Effector memory CD8-positive, alpha-beta T cell (primary cell): ENCODE data around the gene LTBP1.

Experiments used
- ATAC-seq: fragments of 150-1000 bp; cut with Tn5 transposase; replicated peaks from 2 replicates; pipeline ENCODE4 v1.10.0; 2021; ENCODE audit warnings: mild to moderate bottlenecking, moderate library complexity
- DNase-seq, 3 experiments: peaks; one replicate each; pipeline ENCODE4 v3.0.0; 2021
- H3K27ac Mint-ChIP-seq, 2 donors: one replicate each; pipeline ENCODE4 v1.8.0; 2022; ENCODE audit warnings: mild to moderate bottlenecking in 2 of 2, mixed read lengths in 2 of 2, moderate library complexity in 2 of 2
- H3K27me3 Mint-ChIP-seq, 2 donors: one replicate each; pipeline ENCODE4 v1.8.0; 2022; ENCODE audit warnings: mixed read lengths in 2 of 2
- H3K36me3 Mint-ChIP-seq: one replicate; pipeline ENCODE4 v1.8.0; 2022; ENCODE audit warnings: mild to moderate bottlenecking, moderate library complexity, mixed read lengths; ENCODE audit not compliant: insufficient read depth
- H3K4me1 Mint-ChIP-seq, 2 donors: one replicate each; pipeline ENCODE4 v1.8.0; 2022; ENCODE audit warnings: low read depth in 2 of 2, mixed read lengths in 2 of 2
- H3K4me3 Mint-ChIP-seq, 2 donors: one replicate each; pipeline ENCODE4 v1.8.0; 2022; ENCODE audit warnings: mild to moderate bottlenecking in 2 of 2, mixed read lengths in 2 of 2, moderate library complexity in 2 of 2
- H3K9me3 Mint-ChIP-seq, 2 donors: one replicate each; pipeline ENCODE4 v1.8.0; 2022; ENCODE audit warnings: mixed read lengths in 2 of 2

LTBP1 gene

DNA sequence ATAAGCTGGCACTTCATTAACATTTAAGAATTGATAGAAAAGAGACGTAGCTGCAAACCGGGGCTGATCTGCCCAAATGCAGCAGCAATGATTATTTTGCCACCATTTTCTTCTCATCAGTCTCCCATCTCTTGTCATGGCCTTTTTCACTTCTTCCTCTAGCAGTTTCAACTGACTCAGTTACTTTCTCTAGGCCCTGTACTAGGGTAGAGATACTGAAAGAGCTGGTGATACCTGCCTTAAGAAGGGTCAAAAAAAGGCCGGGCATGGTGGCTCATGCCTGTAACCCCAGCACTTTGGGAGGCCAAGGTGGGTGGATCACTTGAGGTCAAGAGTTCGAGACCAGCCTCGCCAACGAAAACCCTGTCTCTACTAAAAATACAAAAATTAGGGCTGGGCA is 127.4 kb downstream of the LTBP1 start:
- H3K27me3 Mint-ChIP-seq: peaks cover 9 to 26% of the 10 kb centered on the region in 2 donors
- no peak overlapping the region for H3K27ac Mint-ChIP-seq
- H3K4me3 Mint-ChIP-seq: no peak overlapping the region
- no peaks in the 10 kb centered on the region for H3K36me3 Mint-ChIP-seq
- no peak for DNase-seq
- H3K9me3 Mint-ChIP-seq: no peaks in the 10 kb centered on the region
- no peak for ATAC-seq
- peaks cover 0 to 8% of the 10 kb centered on the region in 2 donors for H3K4me1 Mint-ChIP-seq

DNA sequence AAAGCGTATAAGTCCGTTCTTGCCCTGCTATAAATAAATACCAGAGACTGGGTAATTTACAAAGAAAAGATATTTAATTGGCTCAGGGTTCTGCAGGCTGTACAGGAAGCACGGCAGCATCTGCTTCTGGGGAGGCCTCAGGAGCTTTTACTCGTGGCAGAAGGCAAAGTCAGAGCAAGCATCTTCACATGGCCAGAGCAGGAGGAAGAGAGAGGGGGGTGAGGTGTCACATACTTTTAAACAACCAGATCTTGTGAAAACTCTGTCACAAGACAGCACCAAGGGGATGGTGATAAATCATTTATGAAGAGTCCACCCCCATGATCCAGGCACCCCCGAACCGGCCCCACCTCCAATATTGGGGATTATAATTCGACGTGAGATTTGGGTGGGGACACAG is 130.6 kb downstream of the LTBP1 start:
- no peak for DNase-seq
- Mint-ChIP-seq H3K27me3 (peaks cover 12 to 16% of the 10 kb centered on the region in 2 donors), H3K36me3 (no peaks in the 10 kb centered on the region), H3K9me3 (no peaks in the 10 kb centered on the region), H3K27ac (no peak overlapping the region), H3K4me3 (no peak overlapping the region), H3K4me1 (peaks cover 0 to 5% of the 10 kb centered on the region in 2 donors)
- ATAC-seq: no peak

DNA sequence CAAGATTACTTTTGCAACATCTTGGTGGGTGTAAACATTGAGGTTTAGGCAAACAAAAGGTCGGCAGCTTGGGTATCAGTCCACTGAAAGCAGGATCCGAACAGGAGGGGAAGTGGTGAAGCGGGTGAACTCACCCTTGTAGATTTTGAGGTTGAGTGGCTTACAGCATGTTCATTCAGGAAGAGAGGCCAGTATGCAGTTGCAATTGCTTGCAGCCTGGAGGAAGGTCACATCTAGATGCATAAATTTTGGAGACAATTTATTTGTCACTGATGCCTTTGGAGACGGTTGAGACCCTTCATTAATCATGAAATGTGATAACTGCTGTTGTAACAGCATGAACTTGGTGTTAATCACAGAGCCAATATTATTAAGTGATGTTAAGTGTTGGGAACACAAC is 131.1 kb downstream of the LTBP1 start:
- Mint-ChIP-seq H3K9me3 (no peaks in the 10 kb centered on the region), H3K4me1 (peaks cover 0 to 5% of the 10 kb centered on the region in 2 donors), H3K36me3 (no peaks in the 10 kb centered on the region), H3K4me3 (no peak overlapping the region), H3K27me3 (peaks cover 15 to 17% of the 10 kb centered on the region in 2 donors), H3K27ac (no peak overlapping the region)
- peak; percentile 33 for ATAC-seq
- DNase-seq: no peak

DNA sequence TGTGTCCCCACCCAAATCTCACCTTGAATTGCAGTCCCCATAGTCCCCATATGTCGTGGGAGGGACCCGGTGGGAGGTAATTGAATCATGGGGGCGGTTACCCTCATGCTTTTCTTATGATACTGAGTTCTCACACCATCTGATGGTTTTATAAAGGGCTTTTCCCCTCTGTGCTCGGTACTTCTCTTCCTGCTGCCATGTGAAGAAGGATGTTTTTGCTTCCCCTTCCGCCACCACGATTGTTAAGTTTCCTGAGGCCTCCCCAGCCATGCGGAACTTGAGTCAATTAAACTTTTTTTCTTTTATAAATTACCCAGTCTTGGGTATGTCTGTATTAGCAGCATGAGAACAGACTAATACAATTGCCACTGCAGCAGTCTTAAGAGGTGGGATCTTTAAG is 134.9 kb downstream of the LTBP1 start:
- Mint-ChIP-seq H3K36me3 (no peaks in the 10 kb centered on the region), H3K9me3 (no peaks in the 10 kb centered on the region), H3K4me3 (no peak overlapping the region), H3K27me3 (peaks cover 28 to 53% of the 10 kb centered on the region in 2 donors), H3K27ac (no peak overlapping the region), H3K4me1 (peaks cover 0 to 7% of the 10 kb centered on the region in 2 donors)
- no peak for ATAC-seq
- DNase-seq: no peak

DNA sequence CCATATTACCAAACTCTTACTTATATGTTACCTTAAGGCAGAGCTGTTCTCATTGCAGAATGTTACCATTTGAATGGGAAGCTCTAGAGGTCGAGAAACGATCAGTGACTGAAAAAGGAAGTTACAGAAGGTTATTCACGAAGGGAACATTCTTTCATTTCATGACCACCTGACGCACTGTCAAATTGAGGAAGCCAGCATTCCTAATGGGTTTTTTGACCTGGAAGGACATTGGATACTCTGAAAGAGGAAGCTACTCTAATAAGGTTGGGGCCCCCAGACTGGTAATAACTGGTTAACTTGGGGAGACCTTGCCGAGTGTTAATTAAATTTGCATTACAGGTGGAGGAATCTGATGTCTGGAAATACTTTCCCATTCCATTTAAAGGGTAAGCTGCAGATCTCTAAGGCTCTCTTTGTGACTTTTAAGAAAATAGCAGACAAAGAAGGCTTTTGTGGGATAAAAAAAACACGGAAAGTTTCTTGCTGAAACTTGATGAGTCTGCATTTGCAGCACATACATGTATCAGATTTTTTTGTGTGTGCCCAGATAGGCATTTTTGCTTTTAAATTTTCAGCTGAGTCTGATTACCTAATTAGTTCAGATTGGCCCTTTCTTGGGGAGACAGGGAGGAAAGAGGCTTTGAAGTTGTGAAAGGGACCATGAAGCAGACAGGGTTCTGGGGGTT is 137.1 kb downstream of the LTBP1 start:
- DNase-seq (no peak), ATAC-seq (no peak)
- no peaks in the 10 kb centered on the region for H3K9me3 Mint-ChIP-seq
- H3K4me3 Mint-ChIP-seq: no peak overlapping the region
- peaks cover 0 to 2% of the 10 kb centered on the region in 2 donors for H3K4me1 Mint-ChIP-seq
- no peak overlapping the region for H3K27ac Mint-ChIP-seq
- peaks cover 28 to 53% of the 10 kb centered on the region in 2 donors for H3K27me3 Mint-ChIP-seq
- no peaks in the 10 kb centered on the region for H3K36me3 Mint-ChIP-seq

DNA sequence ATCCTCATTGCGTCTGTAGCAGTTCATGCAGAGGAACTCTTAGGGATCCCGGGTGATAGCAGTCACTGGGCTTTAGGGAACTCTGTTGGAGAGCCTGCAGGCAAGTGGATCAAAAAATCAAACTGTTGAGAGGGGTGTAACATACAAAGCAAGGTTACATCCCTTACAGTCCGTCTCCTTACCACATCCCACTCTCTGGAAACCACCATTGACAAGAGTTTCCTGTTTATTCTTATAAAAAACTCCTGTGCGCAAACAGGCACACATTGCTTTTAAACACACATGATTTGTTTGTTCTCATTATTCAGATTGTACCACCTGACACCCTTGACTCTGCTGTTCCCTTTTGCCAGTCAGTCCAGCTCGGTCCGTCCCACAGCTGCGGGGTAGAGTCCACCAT is 137.7 kb downstream of the LTBP1 start:
- Mint-ChIP-seq H3K36me3 (no peaks in the 10 kb centered on the region), H3K4me3 (no peak overlapping the region), H3K9me3 (no peaks in the 10 kb centered on the region), H3K27ac (no peak overlapping the region), H3K4me1 (peaks cover 0 to 2% of the 10 kb centered on the region in 2 donors), H3K27me3 (peaks cover 28 to 53% of the 10 kb centered on the region in 2 donors)
- DNase-seq (no peak), ATAC-seq (no peak)

DNA sequence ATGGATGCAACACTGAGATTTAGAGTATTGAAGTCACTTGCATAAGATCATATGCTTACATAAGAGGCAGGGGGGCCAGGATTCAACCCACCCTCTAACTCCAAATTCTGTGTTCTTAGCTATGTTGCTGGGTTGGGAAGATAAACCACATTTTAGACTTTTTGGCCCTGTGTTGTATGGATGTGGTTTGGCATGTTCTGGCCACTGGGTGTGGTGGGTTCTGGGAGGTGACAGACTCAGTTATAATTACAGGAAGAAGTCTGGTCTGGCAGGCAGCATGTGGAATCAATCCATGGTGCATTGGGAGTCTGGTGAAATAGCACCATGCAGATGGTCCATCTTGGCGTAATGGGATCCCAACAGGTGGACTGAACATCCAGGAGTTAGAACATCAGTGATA is 138.9 kb downstream of the LTBP1 start:
- ATAC-seq: no peak
- DNase-seq: no peak
- H3K27ac Mint-ChIP-seq: no peak overlapping the region
- H3K27me3 Mint-ChIP-seq: peaks cover 34 to 59% of the 10 kb centered on the region in 2 donors
- no peaks in the 10 kb centered on the region for H3K9me3 Mint-ChIP-seq
- no peak overlapping the region for H3K4me3 Mint-ChIP-seq
- peaks cover 0 to 2% of the 10 kb centered on the region in 2 donors for H3K4me1 Mint-ChIP-seq
- no peaks in the 10 kb centered on the region for H3K36me3 Mint-ChIP-seq

DNA sequence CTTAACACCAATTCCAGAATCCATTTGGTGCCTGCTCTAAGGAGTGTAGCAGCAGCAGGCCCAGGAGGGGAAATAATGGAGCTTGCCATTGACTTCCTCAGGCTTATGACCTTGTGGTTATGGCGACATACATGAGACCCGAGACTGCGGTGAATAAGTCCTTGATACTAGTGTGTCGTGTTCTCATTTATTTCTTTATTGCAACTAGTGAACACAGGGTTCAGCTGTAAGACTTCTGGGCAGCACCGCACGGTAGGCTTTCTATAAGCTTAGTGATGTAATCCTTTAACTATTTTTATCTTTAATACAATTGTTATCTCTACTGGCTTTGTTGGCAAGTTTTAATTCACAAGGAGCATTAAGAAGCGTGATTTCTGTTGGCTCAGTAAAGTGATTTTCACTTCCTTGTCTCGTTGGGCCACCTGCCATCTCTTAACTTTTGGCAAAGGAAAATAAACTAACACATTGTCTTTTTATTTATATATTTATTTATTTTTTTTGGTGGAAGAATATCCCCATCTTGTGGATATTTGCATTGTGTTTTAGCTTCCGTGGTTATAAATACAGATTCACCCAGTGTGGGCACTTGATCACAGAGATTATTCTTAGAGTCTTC is 139.8 kb downstream of the LTBP1 start:
- DNase-seq (no peak), ATAC-seq (no peak)
- Mint-ChIP-seq H3K36me3 (no peaks in the 10 kb centered on the region), H3K27me3 (peaks cover 29 to 61% of the 10 kb centered on the region in 2 donors), H3K4me1 (peaks cover 0 to 2% of the 10 kb centered on the region in 2 donors), H3K9me3 (no peaks in the 10 kb centered on the region), H3K4me3 (no peak overlapping the region), H3K27ac (no peak overlapping the region)

DNA sequence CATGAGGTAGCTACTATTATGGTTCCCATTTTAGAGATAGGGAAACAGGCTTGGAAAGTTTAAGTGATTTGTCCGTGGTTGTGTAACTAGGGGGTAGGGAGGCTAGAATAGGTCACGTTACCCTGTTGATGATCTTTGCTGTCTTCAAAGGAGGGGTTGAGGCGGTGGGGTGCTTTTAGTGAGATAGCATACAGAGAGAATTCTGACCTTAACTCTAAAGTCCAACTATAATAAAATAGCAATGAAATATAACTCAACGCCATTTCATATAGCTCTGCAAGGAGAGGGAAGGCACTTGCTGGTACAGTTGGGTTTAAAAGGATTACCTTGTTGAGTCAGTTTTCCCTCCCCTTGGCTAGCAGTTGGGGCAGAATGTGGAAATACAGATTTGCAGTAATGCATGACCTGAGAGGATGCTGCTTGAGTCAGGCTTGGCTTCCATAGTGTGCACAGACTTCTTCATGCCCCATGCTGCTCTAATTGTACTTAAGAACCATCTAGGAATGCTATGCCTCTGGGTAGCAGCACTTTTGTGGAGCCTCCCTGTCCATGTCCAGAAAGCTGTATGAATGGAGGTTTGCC is 143.9 kb downstream of the LTBP1 start:
- DNase-seq: no peak
- peaks cover 17 to 40% of the 10 kb centered on the region in 2 donors for H3K27me3 Mint-ChIP-seq
- no peaks in the 10 kb centered on the region for H3K9me3 Mint-ChIP-seq
- H3K4me3 Mint-ChIP-seq: no peak overlapping the region
- no peaks in the 10 kb centered on the region for H3K4me1 Mint-ChIP-seq
- H3K36me3 Mint-ChIP-seq: no peaks in the 10 kb centered on the region
- no peak for ATAC-seq
- no peak overlapping the region for H3K27ac Mint-ChIP-seq

DNA sequence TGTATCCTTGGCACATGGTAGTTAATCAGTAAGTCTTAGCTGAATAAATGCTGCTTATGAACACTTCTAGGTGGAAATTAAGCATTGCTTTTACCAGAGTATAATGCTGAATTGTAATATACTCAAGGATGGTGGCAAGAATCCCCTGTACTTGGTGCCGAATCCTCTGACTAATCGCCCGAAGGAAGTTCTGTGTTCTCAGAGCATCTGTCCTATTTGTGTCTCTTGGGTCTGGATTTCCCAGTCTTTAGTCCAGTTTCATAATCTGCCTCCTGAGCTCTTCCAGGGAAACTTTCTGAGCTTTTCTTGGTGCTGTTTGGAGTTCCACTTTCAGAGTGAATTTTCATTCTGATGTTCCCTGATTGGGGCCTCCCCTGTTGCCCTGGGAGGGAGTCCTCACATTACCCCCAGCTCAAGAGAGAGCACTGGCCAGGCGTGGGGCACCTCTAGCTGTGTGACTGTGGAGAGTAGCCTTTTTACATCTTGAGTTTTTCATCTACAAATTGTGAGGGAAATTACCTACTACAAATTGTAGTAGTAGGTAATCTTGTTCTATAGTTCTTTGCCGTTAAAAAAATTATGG is 144.9 kb downstream of the LTBP1 start:
- peaks cover 25 to 41% of the 10 kb centered on the region in 2 donors for H3K27me3 Mint-ChIP-seq
- H3K27ac Mint-ChIP-seq: no peak overlapping the region
- DNase-seq: no peak

DNA sequence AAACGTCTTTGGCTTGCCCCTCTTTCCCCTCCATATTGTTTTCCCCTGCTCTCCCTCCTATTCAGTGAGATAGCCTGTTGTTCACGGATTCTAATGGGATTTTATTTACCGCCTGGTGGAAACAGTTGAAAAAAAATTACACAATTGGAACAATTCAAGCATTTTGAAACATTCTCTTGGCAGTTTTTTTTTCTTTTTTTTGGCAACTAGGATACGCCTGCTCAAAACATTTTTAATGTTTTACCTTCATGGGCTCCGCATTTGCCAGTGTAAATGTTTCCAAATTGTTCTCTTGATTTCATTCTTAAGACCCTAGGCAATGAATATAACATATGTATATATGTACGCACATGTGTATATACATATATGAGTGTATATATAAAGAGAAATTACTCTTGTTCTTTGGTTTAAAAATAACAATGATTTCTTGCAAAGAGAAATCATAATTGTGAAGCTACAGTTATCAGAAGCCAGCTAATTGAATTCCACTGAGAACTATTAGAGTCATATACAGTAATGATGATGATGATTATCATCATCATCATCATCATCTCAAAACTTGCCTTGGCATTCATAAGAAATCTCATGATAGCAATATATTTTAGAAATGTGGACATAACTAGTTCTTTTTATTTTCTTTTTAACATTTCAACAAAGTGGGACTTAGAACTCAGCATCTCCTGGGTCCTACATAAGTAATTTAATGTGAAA is 146.7 kb downstream of the LTBP1 start:
- no peaks in the 10 kb centered on the region for H3K36me3 Mint-ChIP-seq
- no peaks in the 10 kb centered on the region for H3K9me3 Mint-ChIP-seq
- ATAC-seq (no peak), DNase-seq (no peak)
- no peak overlapping the region for H3K4me3 Mint-ChIP-seq
- peaks cover 26 to 44% of the 10 kb centered on the region in 2 donors for H3K27me3 Mint-ChIP-seq
- no peaks in the 10 kb centered on the region for H3K4me1 Mint-ChIP-seq
- no peak overlapping the region for H3K27ac Mint-ChIP-seq

More for the DNA sequence above, 144.9 kb downstream of the LTBP1 start:
- no peak overlapping the region for H3K4me3 Mint-ChIP-seq
- no peaks in the 10 kb centered on the region for H3K36me3 Mint-ChIP-seq
- no peaks in the 10 kb centered on the region for H3K4me1 Mint-ChIP-seq
- ATAC-seq: no peak
- H3K9me3 Mint-ChIP-seq: no peaks in the 10 kb centered on the region

DNA sequence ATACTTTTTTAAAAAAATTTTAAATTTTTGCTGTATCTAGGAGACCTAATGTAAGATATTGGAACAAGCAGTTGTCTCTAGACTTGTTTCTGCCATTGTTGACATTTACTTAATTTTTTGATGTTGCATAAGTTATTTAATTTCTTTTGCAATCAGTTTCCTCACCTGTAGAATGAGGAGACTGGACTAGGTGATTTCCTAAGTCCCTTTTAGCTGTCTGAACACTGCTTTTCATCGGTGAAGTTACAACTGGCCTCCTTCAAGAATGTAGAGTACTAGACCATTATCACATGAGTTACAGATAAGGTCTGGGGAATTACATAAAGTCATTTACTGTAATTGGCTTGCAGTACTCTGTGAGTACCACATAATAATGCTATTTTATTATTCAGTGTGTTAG is 147.6 kb downstream of the LTBP1 start:
- ATAC-seq: no peak
- DNase-seq: no peak
- Mint-ChIP-seq H3K9me3 (no peaks in the 10 kb centered on the region), H3K36me3 (no peaks in the 10 kb centered on the region), H3K27me3 (peaks cover 26 to 44% of the 10 kb centered on the region in 2 donors), H3K4me1 (no peaks in the 10 kb centered on the region), H3K4me3 (no peak overlapping the region), H3K27ac (no peak overlapping the region)

DNA sequence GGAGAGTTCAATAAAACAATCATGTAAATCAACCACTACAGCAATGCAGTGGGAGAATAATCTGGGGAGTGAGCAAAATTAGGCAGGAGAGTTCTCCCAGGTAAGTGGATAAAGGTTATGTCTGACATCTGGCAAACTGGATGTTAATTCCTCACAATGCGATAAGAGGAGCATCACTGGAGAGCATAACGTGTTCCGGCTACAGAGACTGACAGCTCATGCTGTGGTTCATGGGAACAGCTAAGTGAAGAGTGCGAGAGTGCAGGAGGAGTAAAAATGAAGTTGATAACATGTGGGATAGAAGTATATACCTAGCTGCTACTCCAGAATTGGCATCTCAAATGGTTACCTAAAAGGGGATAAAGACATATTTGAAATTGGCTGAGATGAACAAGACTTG is 153.2 kb downstream of the LTBP1 start:
- no peak overlapping the region for H3K27ac Mint-ChIP-seq
- no peak overlapping the region for H3K4me3 Mint-ChIP-seq
- peaks cover 36 to 39% of the 10 kb centered on the region in 2 donors for H3K27me3 Mint-ChIP-seq
- H3K36me3 Mint-ChIP-seq: no peaks in the 10 kb centered on the region
- DNase-seq (no peak), ATAC-seq (no peak)
- H3K9me3 Mint-ChIP-seq: no peaks in the 10 kb centered on the region
- no peaks in the 10 kb centered on the region for H3K4me1 Mint-ChIP-seq
